GM10248 (cell line): ENCODE results near the gene HSPB1.

Experiments used
- CTCF ChIA-PET: fragments of 300-600 bp; sonication (Branson Sonifier 250); formaldehyde crosslinking; extraction: SDS; loops from one replicate; lab custom pipeline; 2021; ENCODE audit warnings: antibody characterized with exemption; lab: Yijun Ruan, JAX
- POLR2A ChIA-PET: fragments of 350-650 bp; sonication (Branson Sonifier 250); formaldehyde crosslinking; extraction: SDS; loops from one replicate; lab custom pipeline; 2020; ENCODE audit warnings: antibody characterized with exemption; lab: Yijun Ruan, JAX
- DNase-seq: peaks from one replicate; pipeline ENCODE4 v3.0.0; 2012; ENCODE audit errors: extremely low spot score
- CTCF ChIP-seq: IDR thresholded peaks from 2 replicates; pipeline ENCODE4 v1.5.1; 2012; ENCODE audit warnings: mild to moderate bottlenecking, low read depth; ENCODE audit errors: extremely low read depth, missing control alignments, control extremely low read depth

HSPB1 gene

GRCh38 chr7:76293407-76293901 lies 9.0 kb upstream of the HSPB1 start:
- TF ChIP-seq CTCF, result no peak
- POLR2A ChIA-PET, result interaction anchor here (1.7 kb wide), 1 partner anchor 9 kb away, joined by 6 read pairs; the partner anchor contains the start of gene HSPB1
- CTCF ChIA-PET, result interaction anchor here (1.0 to 19.3 kb wide), 4 partner anchors 8 to 31 kb away, joined by 4 to 339 read pairs (median 7); partner anchors contain the start of gene HSPB1
- no peak for DNase-seq

GRCh38 chr7:76294344-76295024 lies 8.0 kb upstream of the HSPB1 start:
- no peak for DNase-seq
- TF ChIP-seq CTCF, result no peak
- ChIA-PET CTCF (interaction anchor here (1.7 to 19.3 kb wide), 2 partner anchors 18 to 32 kb away, joined by 4 to 339 read pairs; no protein-coding TSS in a partner anchor), POLR2A (interaction anchor here (1.7 kb wide), 1 partner anchor 8 kb away, joined by 6 read pairs; the partner anchor contains the start of gene HSPB1)

- no peak for DNase-seq
- no peak for TF ChIP-seq CTCF
- ChIA-PET POLR2A (no interaction called here), CTCF (interaction anchor here (19.3 kb wide), 1 partner anchor 16 kb away, joined by 339 read pairs; no protein-coding TSS in a partner anchor)
Measured at GRCh38 chr7:76296743-76297740, 5.4 kb upstream of the HSPB1 start.

- POLR2A ChIA-PET, result no interaction called here
- no peak for TF ChIP-seq CTCF
- DNase-seq, result no peak
- CTCF ChIA-PET, result interaction anchor here (19.3 kb wide), 1 partner anchor 12 kb away, joined by 339 read pairs; no protein-coding TSS in a partner anchor
Measured at GRCh38 chr7:76300166-76300731, 2.2 kb upstream of the HSPB1 start.

GRCh38 chr7:76301000-76301399 lies 1.5 kb upstream of the HSPB1 start:
- ChIA-PET CTCF (interaction anchor here (1.5 to 3.1 kb wide), 3 partner anchors 7 to 13 kb away, joined by 5 to 26 read pairs (median 23); no protein-coding TSS in a partner anchor), POLR2A (no interaction called here)
- TF ChIP-seq CTCF, result no peak
- no peak for DNase-seq
